IPS-18a (cell line): ENCODE results near the gene MRPL11.

Experiments used
- H3K27ac ChIP-seq: one replicate; pipeline ENCODE4 v1.5.1; 2013; ENCODE audit warnings: low read length
- H3K27me3 ChIP-seq: one replicate; pipeline ENCODE4 v1.6.1; 2013; ENCODE audit warnings: mild to moderate bottlenecking, low read length; ENCODE audit not compliant: control insufficient read depth, insufficient read depth
- H3K36me3 ChIP-seq: one replicate; pipeline ENCODE4 v1.6.1; 2013; ENCODE audit warnings: low read depth, low read length; ENCODE audit not compliant: control insufficient read depth
- H3K4me1 ChIP-seq: one replicate; pipeline ENCODE4 v1.6.1; 2013; ENCODE audit warnings: low read depth, low read length; ENCODE audit not compliant: control insufficient read depth
- H3K4me3 ChIP-seq: one replicate; pipeline ENCODE4 v1.5.1; 2013; ENCODE audit warnings: low read length
- H3K9ac ChIP-seq: one replicate; pipeline ENCODE4 v1.6.1; 2013; ENCODE audit warnings: mild to moderate bottlenecking, low read length, moderate library complexity
- H3K9me3 ChIP-seq: one replicate; pipeline ENCODE4 v1.6.1; 2013; ENCODE audit warnings: low read depth, low read length; ENCODE audit not compliant: control insufficient read depth

The MRPL11 gene

DNA sequence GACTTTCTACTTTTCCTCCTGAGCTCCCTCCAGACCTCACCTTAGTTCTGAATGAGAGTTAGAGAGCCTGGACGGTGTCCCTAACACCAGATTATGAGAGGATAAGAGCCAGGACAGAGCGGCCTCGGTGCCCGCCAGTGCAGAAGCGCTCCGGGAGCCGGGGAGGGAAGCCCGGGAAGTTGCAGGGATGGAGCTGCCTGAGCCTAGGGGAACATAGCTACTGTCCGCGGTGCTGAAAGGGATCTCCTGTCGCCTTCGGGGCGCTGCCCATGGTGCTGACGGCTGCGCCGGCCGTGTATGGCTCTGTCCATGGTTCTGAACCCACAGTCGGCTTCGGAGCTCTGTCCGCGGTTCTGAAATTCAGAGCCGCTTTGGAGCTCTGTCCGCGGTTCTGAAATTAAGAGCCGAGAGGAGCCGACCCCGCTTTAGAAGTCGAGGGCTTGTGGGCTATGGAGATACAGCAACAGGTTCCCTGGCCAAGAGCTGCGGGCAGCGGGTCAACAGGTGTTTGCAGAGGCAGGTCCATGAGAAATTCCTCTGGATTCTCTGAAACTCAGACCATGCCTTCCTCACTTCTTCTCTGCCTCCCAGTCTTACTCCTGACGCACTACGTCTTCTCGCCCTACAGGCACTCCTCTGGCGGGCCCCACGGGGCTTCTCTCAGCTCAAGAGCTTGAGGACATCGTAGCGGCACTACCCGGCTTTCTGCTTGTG lies 17.0 kb downstream of the MRPL11 start:
- H3K4me3 ChIP-seq: peak overlapping the region; percentile 50
- peaks cover 33% of the 10 kb centered on the region for H3K27me3 ChIP-seq
- no peak overlapping the region for H3K9ac ChIP-seq
- H3K27ac ChIP-seq: no peak overlapping the region
- peaks cover 22% of the 10 kb centered on the region for H3K4me1 ChIP-seq
- no peaks in the 10 kb centered on the region for H3K36me3 ChIP-seq
- no peaks in the 10 kb centered on the region for H3K9me3 ChIP-seq

GRCh38 chr11:66420671-66421476 lies 17.8 kb downstream of the MRPL11 start, which contains the start of gene NPAS4:
TSS of gene NPAS4 (plus strand) at chr11:66421035. CDS start at chr11:66421180, 145 bp downstream.
- Histone ChIP-seq H3K9ac (no peak within 1 kb of the TSS), H3K36me3 (no peaks in the 10 kb centered on the region), H3K4me3 (peak within 1 kb of the TSS; percentile 50), H3K27me3 (peaks cover 33% of the 10 kb centered on the region), H3K27ac (no peak within 1 kb of the TSS), H3K4me1 (peaks cover 22% of the 10 kb centered on the region), H3K9me3 (no peaks in the 10 kb centered on the region)

DNA sequence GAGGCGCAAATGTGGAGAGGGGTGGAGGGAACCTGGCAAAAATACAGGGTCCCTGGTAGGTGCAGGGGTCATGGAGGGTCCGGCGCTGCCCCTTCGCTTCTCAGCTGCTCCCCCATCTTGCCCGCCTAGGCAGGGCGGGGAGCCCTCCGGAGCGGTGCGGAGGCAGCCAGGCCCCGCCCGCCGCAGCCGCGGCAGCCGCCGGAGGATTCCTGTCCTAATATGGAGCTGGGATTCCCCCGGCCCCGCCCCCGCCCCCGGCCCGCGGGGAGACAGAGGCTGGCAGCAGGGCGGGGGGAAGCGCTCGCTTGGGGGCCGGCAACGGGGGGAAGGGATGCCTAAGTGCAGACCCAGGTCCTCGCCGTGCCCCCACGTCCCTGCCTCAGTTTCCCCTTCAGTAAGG lies 18.8 kb downstream of the MRPL11 start:
- Histone ChIP-seq H3K9ac (no peak overlapping the region), H3K4me3 (peak overlapping the region; percentile 50), H3K36me3 (no peaks in the 10 kb centered on the region), H3K27ac (no peak overlapping the region), H3K9me3 (no peaks in the 10 kb centered on the region), H3K27me3 (peaks cover 33% of the 10 kb centered on the region), H3K4me1 (peaks cover 26% of the 10 kb centered on the region)

DNA sequence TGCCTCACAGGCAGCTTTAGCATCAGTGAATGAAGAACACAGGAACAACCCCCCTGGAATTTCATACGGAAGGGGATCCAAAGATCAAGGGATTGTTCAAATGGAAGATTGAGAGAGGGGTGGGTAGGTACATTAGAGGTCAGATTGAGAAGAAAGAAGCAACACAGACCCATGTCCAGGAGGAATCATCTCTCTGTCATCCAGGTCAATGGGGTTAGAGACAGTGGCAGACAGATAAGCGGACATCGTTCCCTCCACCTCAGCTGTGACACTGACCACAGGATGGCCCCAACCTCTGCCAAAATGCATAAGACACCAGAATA lies 19.7 kb downstream of the MRPL11 start:
- Histone ChIP-seq H3K9ac (no peak overlapping the region), H3K9me3 (no peaks in the 10 kb centered on the region), H3K4me1 (peaks cover 34% of the 10 kb centered on the region), H3K36me3 (no peaks in the 10 kb centered on the region), H3K27ac (no peak overlapping the region), H3K27me3 (peaks cover 33% of the 10 kb centered on the region), H3K4me3 (no peak overlapping the region)

DNA sequence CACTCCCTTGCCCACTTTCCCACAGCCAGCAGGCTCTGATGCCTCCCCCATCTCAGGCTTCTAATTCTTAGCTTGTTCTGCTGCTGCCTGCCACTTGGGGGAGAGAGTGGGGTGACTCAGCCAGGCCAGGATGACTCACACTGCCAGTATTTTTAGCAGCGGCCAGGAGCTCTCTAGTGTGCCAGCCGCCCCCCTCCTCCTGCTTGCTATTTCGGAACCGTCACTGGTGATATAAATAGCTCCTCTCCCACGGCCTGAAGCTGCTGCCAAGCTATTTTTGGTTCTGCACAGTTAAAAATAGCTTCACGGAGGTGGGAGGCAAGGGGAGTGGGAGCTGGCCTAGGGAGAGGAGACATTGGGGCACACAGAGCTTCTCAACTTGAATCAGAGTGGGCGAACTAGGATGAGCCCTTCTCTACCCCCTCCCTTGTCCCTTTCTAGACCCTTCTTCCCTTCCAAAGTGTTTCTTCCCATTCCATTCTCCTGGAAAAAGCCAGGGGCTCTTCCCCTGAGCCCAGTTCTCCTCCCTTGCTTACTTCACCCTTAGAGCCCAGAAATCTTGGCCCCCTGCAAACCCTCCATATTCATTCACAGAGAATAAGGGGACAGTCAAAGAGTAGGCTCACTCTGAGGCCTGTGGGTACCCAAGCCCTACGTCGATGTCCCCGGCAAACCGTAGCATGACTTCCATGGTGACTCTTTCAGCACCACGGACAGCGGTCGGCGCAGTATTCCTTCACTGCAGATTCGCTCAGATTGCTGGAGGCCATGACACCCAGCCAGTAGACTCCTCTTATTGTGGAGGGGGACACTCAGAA lies 20.3 kb downstream of the MRPL11 start:
- no peak overlapping the region for H3K4me3 ChIP-seq
- H3K27me3 ChIP-seq: peaks cover 33% of the 10 kb centered on the region
- no peaks in the 10 kb centered on the region for H3K36me3 ChIP-seq
- no peak overlapping the region for H3K27ac ChIP-seq
- no peaks in the 10 kb centered on the region for H3K9me3 ChIP-seq
- H3K9ac ChIP-seq: no peak overlapping the region
- peaks cover 40% of the 10 kb centered on the region for H3K4me1 ChIP-seq

- Histone ChIP-seq H3K36me3 (no peaks in the 10 kb centered on the region), H3K4me3 (no peak overlapping the region), H3K9me3 (no peaks in the 10 kb centered on the region), H3K4me1 (peaks cover 43% of the 10 kb centered on the region), H3K27me3 (peaks cover 33% of the 10 kb centered on the region), H3K27ac (no peak overlapping the region), H3K9ac (no peak overlapping the region)
These were observed 21.6 kb downstream of the MRPL11 start for GRCh38 chr11:66417000-66417399.

DNA sequence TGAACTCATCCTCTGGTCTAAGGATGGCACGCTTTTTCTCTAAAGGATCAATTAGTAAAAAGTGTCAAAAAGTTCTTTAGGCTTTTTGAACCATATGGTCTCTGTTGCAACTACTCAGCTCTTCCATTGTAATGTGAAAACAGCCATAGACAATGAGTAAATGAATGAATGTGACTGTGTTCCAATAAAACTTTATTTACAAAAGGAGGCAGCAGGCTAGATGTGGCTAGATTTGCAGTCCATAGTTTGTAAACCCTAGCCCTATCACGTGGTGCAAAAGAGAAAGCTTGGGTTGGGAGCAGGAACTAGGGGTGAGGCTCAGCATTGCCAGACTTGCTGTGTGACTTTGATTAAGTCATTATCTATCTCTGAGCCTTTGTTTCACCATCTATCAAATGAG lies 23.2 kb downstream of the MRPL11 start:
- Histone ChIP-seq H3K36me3 (no peaks in the 10 kb centered on the region), H3K9me3 (no peaks in the 10 kb centered on the region), H3K27ac (no peak overlapping the region), H3K27me3 (peaks cover 22% of the 10 kb centered on the region), H3K4me3 (no peak overlapping the region), H3K4me1 (peaks cover 43% of the 10 kb centered on the region), H3K9ac (no peak overlapping the region)

- H3K9ac ChIP-seq: no peak overlapping the region
- H3K4me3 ChIP-seq: peak overlapping the region; percentile 10
- H3K27ac ChIP-seq: peak overlapping the region; percentile 19
These were observed 24.3 kb downstream of the MRPL11 start for GRCh38 chr11:66414120-66414934.

GRCh38 chr11:66413167-66413566 lies 25.5 kb downstream of the MRPL11 start:
- peaks cover 31% of the 10 kb centered on the region for H3K4me1 ChIP-seq
- no peaks in the 10 kb centered on the region for H3K27me3 ChIP-seq
- no peak overlapping the region for H3K9ac ChIP-seq
- H3K4me3 ChIP-seq: no peak overlapping the region
- H3K9me3 ChIP-seq: no peaks in the 10 kb centered on the region
- no peaks in the 10 kb centered on the region for H3K36me3 ChIP-seq
- H3K27ac ChIP-seq: no peak overlapping the region

More at GRCh38 chr11:66414120-66414934, 24.3 kb downstream of the MRPL11 start:
- H3K4me1 ChIP-seq: peaks cover 41% of the 10 kb centered on the region
- H3K36me3 ChIP-seq: no peaks in the 10 kb centered on the region
- peaks cover 11% of the 10 kb centered on the region for H3K27me3 ChIP-seq
- no peaks in the 10 kb centered on the region for H3K9me3 ChIP-seq

- Histone ChIP-seq H3K4me1 (peaks cover 27% of the 10 kb centered on the region), H3K9me3 (no peaks in the 10 kb centered on the region), H3K4me3 (no peak overlapping the region), H3K9ac (no peak overlapping the region), H3K36me3 (no peaks in the 10 kb centered on the region), H3K27ac (no peak overlapping the region), H3K27me3 (no peaks in the 10 kb centered on the region)
These were observed 26.5 kb downstream of the MRPL11 start for GRCh38 chr11:66412110-66412509.

- H3K27me3 ChIP-seq: no peaks in the 10 kb centered on the region
These were observed 27.3 kb downstream of the MRPL11 start for GRCh38 chr11:66411323-66411722.

More at GRCh38 chr11:66411323-66411722, 27.3 kb downstream of the MRPL11 start:
- H3K27ac ChIP-seq: no peak overlapping the region
- H3K4me3 ChIP-seq: no peak overlapping the region
- H3K4me1 ChIP-seq: peaks cover 27% of the 10 kb centered on the region
- H3K9me3 ChIP-seq: no peaks in the 10 kb centered on the region
- no peak overlapping the region for H3K9ac ChIP-seq
- H3K36me3 ChIP-seq: no peaks in the 10 kb centered on the region
